HG03378 (cell line): ENCODE data around the gene PRL.

Source experiments
- ATAC-seq: cut with Tn5 transposase; IDR thresholded peaks from one replicate; pipeline ENCODE4 v1.9.1; 2021; ENCODE audit warnings: mild to moderate bottlenecking, moderate library complexity; ENCODE audit not compliant: unreplicated experiment

The PRL gene

DNA sequence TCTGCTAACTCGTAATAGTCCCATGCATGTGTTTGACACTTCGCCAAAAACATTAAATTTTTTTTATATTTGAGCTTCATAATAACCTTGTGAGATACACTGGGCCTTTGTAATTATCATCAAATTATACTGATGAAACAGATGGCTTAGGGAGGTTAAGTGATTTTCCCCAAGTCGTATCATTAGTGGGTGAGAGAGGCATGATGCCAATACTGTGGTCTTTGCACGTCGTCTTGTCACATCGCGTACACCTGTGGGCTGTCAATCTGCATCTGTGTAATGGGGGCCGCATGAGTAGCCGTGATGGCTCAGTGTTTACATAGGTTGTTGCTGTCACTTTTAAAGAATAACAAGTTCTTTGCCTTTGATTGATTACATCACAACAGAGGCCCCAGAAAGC is 1.7 kb downstream of the PRL start:
- no peak for ATAC-seq

DNA sequence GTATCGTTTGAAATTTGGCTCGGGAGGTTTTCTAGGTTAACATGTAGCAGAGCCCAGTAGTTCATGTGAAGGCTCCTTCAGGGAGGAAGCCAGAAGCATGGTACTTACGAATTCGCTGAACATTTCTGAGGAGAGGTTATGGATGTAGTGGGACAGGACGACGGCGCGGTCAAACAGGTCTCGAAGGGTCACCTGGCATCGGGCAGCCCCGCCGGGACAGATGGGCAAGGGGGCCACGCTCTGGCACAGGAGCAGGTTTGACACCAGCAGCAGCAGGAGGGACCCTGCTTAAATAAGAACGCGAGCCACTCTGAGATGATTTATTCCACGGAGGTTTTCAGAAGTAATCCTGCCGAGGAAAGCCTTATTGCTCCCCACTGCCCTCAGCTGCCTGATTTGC is 2.5 kb downstream of the PRL start:
- no peak for ATAC-seq

DNA sequence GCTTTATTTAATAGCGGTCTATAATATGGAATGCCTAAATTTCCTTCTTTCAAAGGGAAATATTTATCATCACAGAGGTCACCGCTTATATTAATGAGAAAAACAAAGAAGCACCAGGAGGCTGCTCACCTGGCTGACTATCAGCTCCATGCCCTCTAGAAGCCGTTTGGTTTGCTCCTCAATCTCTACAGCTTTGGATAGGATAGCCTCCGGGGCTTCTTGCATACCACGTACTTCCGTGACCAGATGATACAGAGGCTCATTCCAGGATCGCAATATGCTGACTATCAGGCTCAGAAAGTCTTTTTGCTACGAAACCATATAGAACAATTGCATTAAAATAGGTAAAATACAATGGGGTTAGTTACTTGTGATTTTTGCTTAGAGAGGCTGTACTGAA is 6.8 kb downstream of the PRL start:
- ATAC-seq: no peak

DNA sequence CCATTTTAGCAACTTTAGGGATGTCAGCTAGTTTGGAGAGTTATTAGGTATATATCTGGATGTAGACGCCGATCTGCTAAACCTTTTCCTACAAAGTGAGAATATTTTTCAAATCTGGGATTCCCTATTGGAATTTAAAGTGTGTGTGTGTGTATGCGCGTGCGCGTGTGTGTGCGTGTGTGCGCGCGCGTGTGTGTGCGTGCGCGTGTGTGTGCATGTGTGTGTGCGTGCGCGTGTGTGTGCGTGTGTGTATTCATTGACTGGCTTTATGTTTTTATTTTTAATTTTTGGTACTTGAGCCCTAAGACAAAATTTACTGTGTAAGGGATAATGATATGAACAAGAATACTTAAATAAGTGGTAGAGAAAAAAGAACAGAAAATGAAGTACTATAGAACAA is 8.1 kb downstream of the PRL start:
- no peak for ATAC-seq

DNA sequence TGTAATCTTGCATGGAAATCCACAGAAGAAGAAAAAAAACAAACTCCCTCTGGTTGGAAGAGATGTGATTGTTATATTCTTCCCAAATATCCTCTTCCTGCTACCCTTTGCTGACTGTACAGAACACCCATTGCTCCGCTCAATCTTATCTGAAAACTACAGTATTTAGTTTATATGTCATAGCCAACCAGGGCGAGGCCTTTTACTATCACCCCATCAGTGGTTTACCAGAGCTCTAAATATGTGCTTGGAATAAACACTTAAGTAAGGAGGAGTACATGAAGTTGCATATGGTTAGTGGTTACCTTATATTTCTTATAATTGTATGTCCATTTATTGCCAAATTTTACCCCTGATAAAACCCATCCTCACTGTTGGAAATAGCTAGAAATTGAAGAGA is 12.2 kb downstream of the PRL start:
- ATAC-seq: no peak

DNA sequence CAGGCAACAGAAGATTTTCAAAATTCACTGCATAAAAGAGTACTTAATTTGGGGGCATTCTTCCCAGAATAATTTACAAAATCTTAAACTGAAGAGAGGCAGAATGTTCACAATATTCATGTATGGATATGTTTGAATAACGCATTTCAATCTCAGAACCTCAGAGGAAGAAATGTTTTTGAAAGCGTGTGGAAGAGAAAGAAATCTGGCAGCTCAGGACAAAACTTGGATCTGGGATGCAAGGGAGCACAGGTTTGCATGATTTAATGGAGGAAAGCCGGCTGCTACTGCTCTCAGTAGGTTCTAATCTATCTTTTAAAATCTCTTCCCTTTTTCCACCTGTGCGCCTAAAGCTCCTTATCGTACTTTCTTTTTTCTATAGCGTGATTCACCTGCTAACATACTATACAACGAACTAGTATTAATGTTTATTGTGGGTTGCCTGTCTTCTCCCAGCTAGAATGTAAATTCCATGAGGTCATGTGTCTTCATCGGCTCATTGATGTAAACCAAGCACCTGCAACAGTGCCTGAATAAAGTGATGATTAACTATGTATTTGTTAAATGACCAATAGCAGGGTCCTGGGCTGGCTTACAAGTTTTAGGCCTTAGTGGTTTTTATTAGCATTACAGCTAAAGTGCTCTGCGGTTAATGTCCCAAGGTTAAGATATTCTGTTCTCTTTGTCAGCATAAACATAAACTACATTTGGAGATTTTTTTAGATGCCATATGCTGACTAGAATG is 15.3 kb downstream of the PRL start:
- ATAC-seq: no peak

DNA sequence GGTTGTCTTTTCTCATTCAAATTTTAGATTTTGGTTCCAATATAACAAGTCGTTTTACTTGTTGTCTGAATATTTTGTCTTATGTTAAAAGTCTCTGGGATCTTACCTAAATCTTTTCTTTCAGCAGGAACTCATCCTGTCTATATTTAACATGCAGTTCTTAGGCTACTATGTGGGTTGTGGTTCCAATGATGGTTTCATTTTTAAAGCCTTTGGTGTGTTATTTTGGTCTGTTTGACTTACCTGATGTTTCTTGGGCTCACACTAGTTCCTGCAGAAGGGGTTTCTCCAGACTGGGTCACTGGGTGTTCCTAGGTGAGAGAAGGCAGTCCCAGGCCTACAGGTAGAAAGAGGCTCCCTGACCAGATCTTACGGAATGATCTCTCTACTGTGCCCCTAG is 17.4 kb downstream of the PRL start:
- ATAC-seq: no peak

DNA sequence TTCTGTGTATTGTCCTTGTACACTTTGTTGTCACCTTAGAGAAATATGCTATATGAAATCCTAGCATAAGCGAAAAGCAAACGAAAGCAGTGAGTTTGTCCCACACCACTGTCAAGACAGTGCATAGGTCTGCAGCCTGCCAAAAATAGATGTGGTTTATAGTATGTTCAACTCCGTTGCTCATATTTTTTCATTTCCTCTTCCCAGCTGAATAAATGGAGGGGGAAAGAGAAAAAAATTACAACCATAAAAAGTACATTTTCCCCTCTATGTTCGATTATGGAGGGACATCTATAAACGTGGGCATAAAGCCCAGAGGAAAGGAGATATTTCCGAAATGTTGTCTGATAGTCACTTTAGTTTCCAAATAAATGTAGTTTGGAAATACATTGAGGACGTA is 25.8 kb downstream of the PRL start:
- peak; percentile 76 for ATAC-seq

DNA sequence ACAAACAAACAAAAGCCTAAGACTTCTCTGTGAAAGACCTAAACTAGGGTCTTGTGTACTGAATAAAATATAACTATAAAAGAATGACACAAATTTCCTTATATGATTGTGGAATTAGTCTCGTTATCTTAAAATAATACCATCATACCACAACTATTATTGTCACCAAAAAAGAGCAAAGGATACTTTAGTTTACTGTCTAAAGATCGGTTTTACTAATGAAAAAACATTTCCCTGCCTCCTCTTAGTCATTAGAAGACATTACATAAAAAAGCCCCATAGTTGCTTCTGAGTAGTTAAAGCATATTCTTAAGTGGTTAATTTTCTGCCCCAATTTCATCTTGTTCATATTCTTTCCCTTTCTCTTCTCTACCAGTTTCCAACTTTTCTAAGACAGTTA is 33.1 kb downstream of the PRL start:
- ATAC-seq: no peak

DNA sequence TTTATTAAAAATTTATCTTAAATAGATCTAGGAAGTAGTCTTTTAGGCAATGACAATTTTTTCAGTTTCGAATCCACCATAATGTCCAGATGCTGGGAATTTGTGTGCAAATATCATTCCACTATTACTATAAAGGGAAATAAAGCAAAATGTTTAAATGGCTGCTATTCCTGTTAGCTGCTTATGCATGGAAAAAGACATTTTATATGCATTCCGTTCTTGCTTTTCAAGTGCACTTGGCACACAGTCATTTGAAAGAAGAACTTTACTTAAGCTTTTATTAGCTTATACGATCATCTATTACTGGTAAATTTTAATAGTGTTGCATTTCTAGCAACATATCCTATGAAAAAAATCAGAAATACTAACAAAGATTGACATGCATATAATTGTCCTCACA is 42.0 kb downstream of the PRL start:
- no peak for ATAC-seq

DNA sequence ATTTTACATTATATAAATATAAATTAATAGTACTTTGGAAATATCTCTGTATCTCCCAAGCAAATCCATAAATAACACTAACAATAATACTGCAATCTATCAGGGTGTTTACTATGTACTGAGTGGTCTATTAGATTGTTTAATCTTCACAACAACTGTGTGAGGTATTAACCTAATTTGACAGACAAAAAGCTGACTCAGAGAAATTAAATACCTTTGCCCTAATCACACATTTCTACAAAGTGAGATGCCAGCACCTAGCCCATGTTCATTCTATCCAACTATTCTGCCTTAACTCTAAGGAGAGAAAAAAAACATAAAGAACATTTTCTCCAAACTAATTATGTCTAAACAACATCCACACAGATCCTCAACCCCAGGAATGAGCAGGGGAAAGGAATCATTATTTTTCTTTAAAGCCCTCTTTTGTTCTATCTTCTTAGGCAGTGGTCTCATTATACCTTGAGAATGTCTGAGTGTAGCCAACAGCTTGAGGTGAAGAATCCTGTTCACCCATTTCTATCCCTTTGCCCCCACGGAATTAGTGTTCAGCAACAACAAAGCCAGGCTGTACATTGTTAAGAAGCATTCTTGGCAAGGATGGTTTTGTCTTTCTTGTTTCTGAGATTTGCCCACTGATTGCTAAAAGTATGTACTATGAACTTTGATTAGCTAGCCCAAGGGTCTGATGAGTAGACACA is 42.7 kb downstream of the PRL start:
- ATAC-seq: no peak

DNA sequence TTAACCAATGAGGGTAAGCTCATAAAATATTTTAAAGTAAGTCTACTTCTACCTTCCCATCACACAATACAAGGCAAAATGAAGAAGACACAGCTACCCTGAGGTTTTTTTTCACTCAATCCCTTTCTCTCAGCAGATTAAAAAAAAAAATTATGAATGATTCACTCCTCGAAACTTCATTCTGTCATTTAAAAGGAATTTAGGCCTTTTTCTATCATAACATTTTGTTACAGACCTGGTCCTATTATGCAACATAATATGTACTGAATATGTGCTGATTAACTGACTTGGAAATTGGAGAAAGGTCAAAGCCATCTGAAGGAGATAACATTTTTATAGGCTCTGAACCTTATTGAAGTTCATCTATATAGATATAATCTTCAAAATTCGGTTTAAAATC is 45.5 kb downstream of the PRL start:
- ATAC-seq: no peak

DNA sequence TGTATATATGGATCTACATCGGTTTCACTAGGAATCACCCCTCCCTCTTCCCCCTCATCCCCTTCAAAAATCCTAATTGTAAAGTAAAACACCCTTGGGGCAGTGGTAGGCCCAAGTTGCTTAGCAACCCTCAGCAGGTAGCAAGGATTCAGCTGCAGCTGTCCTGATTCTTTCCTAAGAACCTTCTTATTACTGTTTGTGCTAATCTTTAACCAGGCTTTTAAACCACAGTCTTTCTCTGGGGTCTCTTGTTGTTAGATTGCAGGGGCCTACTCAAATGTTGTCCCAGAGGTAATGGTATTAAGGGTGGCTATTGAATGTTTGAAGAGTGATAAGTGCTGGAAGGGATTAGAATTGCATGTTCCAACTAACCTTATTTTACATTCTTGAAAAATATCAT is 46.4 kb downstream of the PRL start:
- no peak for ATAC-seq

DNA sequence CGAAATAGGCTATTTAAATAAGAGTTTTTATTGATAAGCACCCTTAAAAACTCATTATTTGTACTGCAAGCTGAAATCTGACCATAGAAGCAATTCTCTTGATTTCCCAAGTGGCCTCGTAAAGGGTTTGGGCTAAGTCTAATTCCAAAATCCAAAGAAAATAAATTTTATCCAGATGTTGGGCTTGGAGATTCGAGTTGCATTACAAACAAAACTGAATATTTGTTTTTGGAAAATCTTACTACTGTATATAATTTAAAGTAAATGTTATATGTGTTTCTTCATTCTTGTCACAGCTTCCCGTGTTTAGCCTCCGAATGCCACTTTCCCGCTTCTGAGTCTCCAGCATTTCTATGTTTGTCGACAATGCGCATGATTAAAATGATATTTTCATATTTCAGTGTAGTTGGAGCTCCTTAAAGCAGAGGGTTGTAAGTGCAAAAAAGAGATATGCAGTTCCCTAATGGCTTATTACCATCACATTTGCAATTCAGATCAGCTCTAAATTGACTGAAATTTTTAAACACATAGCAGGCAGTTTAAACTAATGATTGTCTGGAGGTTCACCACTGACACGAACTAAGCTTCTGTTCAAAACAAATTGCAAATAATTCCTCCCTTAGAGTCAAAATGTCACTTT is 47.0 kb downstream of the PRL start:
- ATAC-seq: no peak

DNA sequence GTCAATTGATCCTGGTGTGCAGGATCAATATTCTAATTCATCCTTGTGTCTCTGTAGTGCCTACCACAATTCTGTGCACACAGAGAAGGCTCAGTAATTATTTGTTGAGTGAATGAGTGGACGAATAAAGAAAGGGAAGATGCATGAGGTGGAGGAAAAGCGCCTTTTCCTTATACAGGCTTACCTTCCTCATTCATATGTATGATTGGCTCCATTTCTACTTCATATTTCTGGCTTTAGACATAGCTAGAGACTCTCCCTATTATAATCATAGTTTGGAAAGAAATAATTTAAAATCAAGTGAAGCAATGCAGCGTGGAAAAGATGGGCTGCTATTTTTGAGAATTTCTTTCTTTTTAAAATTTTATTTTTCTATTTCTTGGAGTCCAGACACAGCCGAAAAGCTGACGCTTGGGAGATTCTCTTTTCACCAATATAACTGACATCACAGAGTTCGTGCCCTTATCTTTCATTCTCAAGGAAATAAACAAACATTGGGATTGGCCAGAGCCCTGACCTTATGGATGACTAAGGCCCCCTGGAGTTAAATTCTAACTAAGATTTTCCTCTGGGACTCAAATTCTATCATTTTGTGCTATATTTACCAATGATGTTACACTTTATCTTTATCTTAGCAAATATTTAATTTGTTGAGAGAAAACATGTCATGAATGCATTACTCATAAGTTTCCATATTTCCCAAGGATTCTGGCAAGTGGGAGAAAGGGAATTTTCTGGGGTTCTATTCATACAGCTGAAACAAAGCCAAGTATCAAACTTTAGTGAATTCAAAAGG is 48.1 kb downstream of the PRL start:
- ATAC-seq: no peak

DNA sequence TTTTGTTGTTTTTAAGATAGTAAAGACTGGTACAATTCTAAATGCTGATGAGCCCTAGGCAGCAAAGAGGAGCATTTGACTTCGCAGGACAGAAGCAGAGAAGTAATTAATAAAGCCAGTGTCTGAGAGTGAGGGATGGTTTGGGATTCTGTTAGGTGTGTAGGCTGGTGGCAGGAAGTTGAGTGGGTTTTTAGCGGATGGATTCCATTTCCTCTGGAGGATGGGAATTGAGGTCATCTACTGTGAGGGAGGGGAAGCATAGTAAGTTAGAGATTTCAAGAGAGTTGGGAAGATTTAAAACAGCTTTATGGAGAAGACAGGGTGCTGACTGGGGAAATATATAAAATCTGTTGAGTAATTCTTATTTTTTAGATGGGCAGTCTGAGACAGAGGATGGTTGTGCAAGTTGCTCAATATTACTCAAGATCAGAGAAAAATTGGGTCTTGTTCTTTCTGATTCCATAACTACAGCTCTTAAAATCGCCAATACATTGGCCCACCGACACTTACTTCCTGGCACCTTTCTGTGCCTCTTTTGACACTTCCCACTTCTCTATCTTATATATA is 48.8 kb downstream of the PRL start:
- ATAC-seq: no peak

DNA sequence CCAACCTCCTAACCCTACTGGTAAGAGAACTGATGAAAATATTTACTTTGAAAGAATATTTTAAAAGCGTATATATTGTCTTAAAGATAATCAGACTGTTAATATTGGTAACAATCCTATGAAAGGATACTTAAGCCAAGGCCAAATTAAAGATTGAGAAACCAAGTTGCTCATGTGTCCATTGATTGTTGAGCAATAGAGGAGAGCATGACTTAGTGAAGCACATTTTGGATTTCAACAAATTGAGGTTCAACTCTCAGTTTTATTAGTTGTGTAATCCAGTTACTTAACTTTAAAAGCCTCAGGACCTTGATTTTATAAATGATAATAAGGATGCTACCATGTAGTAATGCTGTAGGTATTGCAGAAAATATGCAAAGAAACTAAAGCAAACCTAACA is 56.8 kb downstream of the PRL start:
- ATAC-seq: no peak

DNA sequence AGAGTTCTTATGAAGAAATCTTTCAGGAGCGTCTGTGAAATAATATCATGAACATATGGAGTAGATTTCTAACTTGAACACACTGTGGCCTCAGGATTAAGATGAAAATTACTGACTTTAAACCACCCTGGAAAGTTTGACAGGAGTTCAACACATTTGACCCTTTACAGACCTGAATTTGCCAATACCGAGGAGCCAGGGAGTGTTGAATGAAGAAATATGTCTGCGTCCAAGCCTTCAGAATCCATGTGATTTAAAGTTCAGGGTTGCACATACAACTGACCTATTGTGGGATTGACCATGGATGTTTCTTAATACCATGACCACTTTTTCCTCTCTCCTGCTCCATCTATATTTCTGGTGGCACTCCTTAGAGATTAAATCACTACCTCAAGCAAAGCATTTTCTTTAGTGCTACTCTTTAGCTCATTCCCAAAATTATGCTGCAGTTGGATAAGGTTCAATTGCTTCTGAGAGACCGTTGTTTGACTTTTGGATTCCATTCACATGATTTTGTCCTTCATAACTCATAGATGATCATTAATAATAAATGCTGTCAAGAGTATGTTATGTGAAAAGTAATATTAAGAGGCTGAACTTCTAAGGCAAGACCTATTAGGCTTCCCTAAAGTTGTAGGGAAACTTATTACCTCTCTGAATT is 57.4 kb downstream of the PRL start:
- no peak for ATAC-seq

DNA sequence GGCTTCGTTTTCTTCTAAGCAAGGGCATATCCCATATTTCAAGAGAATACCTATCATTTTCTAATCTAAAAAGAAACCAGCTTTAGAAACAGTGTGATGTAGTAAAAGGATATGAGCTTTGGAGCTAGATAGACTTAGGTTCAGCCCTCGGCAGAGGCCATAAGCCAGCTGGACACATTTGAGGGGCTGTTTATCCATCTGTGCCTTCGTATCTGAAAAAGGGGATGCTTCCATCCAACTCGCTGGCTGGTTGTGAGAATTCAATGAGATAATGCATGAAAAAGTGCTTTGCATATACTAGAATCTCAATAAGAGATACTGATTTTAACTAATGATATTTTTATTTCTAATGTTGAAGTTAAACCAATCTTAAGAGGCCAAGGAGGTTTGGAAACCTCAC is 58.0 kb downstream of the PRL start:
- ATAC-seq: no peak

DNA sequence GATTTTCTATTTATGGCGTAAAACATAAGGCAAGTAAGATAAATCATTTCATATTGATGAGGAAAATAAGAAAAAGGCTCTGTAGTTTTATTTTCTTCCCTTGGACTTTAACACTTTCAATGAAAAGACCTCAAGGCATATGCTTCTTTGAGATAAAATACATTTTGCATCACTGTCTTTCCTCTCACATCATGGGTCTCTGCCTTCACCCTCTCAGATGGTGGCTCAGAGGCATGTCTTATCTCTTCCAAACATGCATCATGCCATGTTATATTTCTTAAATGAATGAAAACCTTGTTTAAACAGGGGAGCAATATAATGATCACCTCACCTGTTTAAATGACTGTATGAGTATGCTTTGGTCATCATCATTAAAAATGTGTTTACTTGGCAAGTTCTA is 59.3 kb downstream of the PRL start:
- ATAC-seq: no peak
